Karpas-422 (cell line): Measurements from ENCODE around the gene TCF7L2. TPM values are rescaled to one million over a fixed set of nuclear protein-coding genes. Genes with fewer than 3 reads are reported as not detected.
"Not testable (repeated sequence)": the region's sequence is repeated elsewhere in the genome, so short reads cannot be mapped to it uniquely, and the experiment has no call there.

Source experiments
- DNase-seq: peaks from one replicate; pipeline ENCODE4 v3.0.0-alpha.2; 2015
- H2AFZ ChIP-seq: fragments of 200-600 bp; sonication (generic); 2 replicates; pipeline ENCODE4 v1.6.1; 2014; ENCODE audit warnings: antibody characterized with exemption, low read length, mixed read lengths
- H3K27ac ChIP-seq: fragments of 200-600 bp; sonication (generic); 2 replicates; pipeline ENCODE4 v1.5.1; 2014; ENCODE audit warnings: mild to moderate bottlenecking, low read length, moderate library complexity
- H3K27me3 ChIP-seq: fragments of 200-600 bp; sonication (generic); 2 replicates; pipeline ENCODE4 v1.6.1; 2014; ENCODE audit warnings: low read length, mixed read lengths
- H3K36me3 ChIP-seq: fragments of 200-600 bp; sonication (generic); 2 replicates; pipeline ENCODE4 v1.6.1; 2014; ENCODE audit warnings: low read length, mixed read lengths; ENCODE audit not compliant: insufficient read depth
- H3K4me1 ChIP-seq: fragments of 200-600 bp; sonication (generic); 2 replicates; pipeline ENCODE4 v1.6.1; 2014; ENCODE audit warnings: mild to moderate bottlenecking, low read length, mixed read lengths
- H3K4me2 ChIP-seq: fragments of 200-600 bp; sonication (generic); 2 replicates; pipeline ENCODE4 v1.6.1; 2014; ENCODE audit warnings: low read length, low read depth, mild to moderate bottlenecking; ENCODE audit not compliant: poor library complexity, severe bottlenecking
- H3K4me3 ChIP-seq: fragments of 200-600 bp; sonication (generic); 2 replicates; pipeline ENCODE4 v1.5.1; 2014; ENCODE audit warnings: mild to moderate bottlenecking, antibody characterized with exemption, low read length, mixed read lengths
- H3K79me2 ChIP-seq: fragments of 200-600 bp; sonication (generic); 2 replicates; pipeline ENCODE4 v1.6.1; 2014; ENCODE audit warnings: mild to moderate bottlenecking, low read length, mixed read lengths
- H3K9ac ChIP-seq: fragments of 200-600 bp; sonication (generic); 2 replicates; pipeline ENCODE4 v1.6.0; 2014; ENCODE audit warnings: low read length
- H3K9me2 ChIP-seq: fragments of 200-600 bp; sonication (generic), shearing (Covaris generic); replicated peaks from 2 replicates; pipeline ENCODE4 v1.6.0; 2014; ENCODE audit warnings: mild to moderate bottlenecking, low read length, moderate library complexity; ENCODE audit not compliant: insufficient read depth
- H3K9me3 ChIP-seq: fragments of 300-700, 200-600 bp; sonication (generic); 2 replicates; pipeline ENCODE4 v1.6.1; 2014; ENCODE audit warnings: low read length, mixed read lengths
- H4K20me1 ChIP-seq: fragments of 200-600 bp; sonication (generic); 2 replicates; pipeline ENCODE4 v1.6.1; 2014; ENCODE audit warnings: mild to moderate bottlenecking, antibody characterized with exemption, low read length, low read depth; ENCODE audit not compliant: insufficient read depth
- total RNA-seq: library from RNA; depleted of rRNA; stranded (reverse); fragments of >200 nt; shearing (Covaris generic); gene quantifications from 2 replicates; pipeline ENCODE4 v1.2.3, GENCODE V29; 2014; ENCODE audit warnings: low replicate concordance

TCF7L2 gene
- total RNA-seq, 1 experiment from 2014 or later, result not detected

DNA sequence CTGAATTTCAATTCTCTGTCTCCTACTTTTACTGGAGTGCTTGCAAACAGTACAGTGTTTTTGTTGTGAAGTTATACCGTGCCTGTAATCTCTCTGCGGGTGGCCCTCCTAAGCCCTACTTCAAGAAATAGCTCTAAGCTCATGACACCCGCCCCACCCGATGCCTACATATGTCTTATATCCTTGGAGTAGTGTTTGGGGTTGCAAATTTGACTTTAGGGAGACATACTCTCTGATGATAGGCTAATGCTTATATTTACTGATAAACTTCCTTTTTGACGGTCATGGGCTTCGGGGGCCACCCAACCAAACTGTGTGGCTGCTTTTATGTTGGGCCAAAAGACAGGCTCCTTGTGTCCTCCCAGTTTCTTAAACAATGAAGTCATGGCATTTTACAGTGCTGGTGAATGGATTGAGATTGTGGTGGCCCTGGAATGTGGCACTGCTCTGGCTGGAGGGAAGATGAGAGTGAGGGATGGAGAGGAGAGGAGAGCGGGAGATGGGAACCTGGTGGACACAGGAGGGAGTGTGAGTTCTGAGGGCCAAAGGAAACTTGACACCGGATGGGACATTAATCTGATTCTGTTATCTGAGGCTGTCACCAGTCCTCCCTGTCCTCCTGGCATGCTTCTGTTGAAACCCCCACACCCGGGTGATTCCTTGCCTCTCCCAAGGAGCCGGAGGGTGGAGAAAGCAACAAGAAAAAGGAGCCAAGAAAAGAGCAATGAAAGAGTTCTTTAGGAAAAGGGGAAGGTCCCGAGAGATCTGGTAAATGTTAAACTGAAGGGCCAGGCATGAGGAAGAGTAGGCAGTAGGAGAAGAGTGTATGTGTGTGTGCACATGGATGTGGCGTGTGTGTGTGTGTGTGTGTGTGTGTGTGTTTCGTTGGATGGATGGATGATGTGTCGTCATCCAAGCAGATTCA lies 113.3 kb downstream of the TCF7L2 start:
- H3K4me3 ChIP-seq, result no peak overlapping the region
- no peak for DNase-seq
- H3K27ac ChIP-seq, result no peak overlapping the region
- no peaks in the 10 kb centered on the region for H3K27me3 ChIP-seq
- H3K9me3 ChIP-seq, result no peaks in the 10 kb centered on the region
- H3K4me1 ChIP-seq, result no peaks in the 10 kb centered on the region
- no peak overlapping the region for H3K4me2 ChIP-seq
- no peaks in the 10 kb centered on the region for H3K36me3 ChIP-seq
- H3K9me2 ChIP-seq, result no peaks in the 10 kb centered on the region
- no peaks in the 10 kb centered on the region for H4K20me1 ChIP-seq
- H3K9ac ChIP-seq, result no peak overlapping the region
- no peaks in the 10 kb centered on the region for H3K79me2 ChIP-seq
- H2AFZ ChIP-seq, result no peak overlapping the region

DNA sequence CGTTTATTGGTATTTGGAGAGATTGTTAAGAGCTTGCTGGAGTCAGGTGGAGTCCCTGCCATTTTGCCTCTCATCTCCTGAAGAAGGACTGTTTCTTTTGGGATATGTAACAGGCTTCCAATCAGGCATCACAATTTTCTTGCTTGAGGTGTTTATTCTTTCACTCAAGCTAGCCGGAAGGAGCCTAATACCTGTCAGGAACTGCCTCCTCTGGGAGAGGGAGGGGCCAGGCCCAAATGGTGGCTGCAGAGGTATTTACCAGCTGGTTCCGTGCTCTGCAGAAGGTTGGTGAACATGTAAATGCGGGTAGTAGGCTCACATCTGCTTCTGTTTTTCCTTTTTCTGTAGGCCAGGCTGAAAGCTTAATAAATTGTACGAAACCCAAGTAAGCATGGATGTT lies 114.0 kb downstream of the TCF7L2 start:
- Histone ChIP-seq H3K4me3 (no peak overlapping the region), H3K9me2 (no peaks in the 10 kb centered on the region), H3K27me3 (no peaks in the 10 kb centered on the region), H3K36me3 (no peaks in the 10 kb centered on the region), H3K9ac (no peak overlapping the region), H3K9me3 (no peaks in the 10 kb centered on the region), H4K20me1 (no peaks in the 10 kb centered on the region), H3K27ac (no peak overlapping the region), H3K79me2 (no peaks in the 10 kb centered on the region), H2AFZ (no peak overlapping the region), H3K4me1 (no peaks in the 10 kb centered on the region), H3K4me2 (no peak overlapping the region)
- no peak for DNase-seq

DNA sequence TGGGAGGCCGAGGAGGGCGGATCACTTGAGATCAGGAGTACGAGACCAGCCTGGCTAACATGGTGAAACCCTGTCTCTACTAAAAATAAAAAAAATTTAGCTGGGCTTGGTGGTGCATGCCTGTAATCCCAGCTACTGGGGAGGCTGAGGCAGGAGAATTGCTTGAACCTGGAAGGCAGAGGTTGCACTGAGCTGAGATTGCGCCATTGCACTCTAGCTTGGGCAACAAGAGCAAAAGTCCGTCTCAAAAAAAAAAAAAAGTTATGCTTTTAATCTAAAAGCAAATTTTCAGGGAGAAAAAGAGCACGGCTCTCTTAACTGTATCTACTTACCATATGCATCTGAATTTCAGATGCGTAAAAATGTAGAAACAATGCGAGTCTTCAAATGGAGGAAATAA lies 116.1 kb downstream of the TCF7L2 start:
- H2AFZ ChIP-seq, result not testable (repeated sequence)

DNA sequence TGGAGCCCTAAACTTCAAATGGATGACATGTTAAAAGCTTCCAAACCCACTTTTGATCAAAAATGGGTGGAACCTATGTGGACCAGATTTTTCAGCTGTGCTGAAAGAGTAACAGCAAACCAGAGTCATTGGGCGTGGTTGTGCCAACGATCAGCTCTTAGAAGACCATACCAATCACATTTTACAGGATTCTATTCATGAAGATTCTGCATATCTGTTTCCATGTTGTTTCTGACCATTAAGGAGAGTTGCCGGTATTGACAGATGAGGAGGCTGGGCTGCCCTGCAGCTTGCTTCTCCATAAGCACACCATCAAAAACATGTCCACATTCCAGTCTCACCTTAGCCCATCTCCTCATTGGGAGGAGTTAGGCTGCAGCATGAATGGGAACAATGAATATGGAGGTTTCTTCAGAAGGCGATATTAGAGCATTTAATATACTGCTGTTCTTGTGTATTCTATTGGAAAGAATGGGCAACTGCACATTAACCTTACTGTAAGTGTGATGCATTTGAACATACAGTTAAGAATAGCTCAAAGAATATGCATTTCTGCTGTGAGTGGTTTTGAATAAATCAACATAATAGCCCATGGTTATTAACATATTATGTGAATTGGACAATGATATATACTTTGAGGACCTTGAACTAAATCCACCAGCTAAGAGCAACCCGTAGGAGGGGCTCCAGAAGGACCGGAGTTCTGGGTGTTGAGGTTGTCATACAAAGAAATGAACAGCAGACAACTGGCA lies 116.7 kb downstream of the TCF7L2 start:
- H3K36me3 ChIP-seq, result no peaks in the 10 kb centered on the region
- H3K9me2 ChIP-seq, result no peaks in the 10 kb centered on the region
- no peaks in the 10 kb centered on the region for H3K79me2 ChIP-seq
- H3K9ac ChIP-seq, result no peak overlapping the region
- H3K4me2 ChIP-seq, result no peak overlapping the region
- H2AFZ ChIP-seq, result no peak overlapping the region
- no peak overlapping the region for H3K4me3 ChIP-seq
- no peaks in the 10 kb centered on the region for H4K20me1 ChIP-seq
- H3K27me3 ChIP-seq, result no peaks in the 10 kb centered on the region
- no peaks in the 10 kb centered on the region for H3K9me3 ChIP-seq
- H3K27ac ChIP-seq, result no peak overlapping the region
- DNase-seq, result no peak
- H3K4me1 ChIP-seq, result no peaks in the 10 kb centered on the region

More for the DNA sequence above, 116.1 kb downstream of the TCF7L2 start:
- not testable (repeated sequence) for H4K20me1 ChIP-seq, H3K9ac ChIP-seq, H3K27me3 ChIP-seq, H3K4me1 ChIP-seq, H3K9me2 ChIP-seq, H3K27ac ChIP-seq, H3K4me3 ChIP-seq, DNase-seq, H3K36me3 ChIP-seq, H3K79me2 ChIP-seq, H3K4me2 ChIP-seq, H3K9me3 ChIP-seq

DNA sequence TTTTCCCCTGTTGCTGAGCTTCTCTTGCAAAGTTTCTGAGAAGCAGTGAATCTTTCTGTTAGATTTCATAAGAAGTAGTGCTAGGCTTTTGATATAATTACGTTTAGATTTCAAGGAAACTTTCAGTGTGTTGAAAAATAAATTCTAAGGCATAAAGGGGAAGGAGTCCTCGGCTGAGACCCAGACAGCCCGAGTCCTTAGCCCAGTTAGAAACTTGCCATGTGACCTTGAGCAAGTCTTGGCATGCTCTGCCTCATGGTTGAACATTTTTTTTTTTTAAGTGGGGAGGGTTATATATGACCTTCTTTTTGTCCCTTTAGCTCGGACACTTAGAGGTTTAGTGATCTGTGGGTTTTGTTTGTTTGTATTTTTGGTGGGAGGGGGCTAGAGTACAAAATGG lies 117.5 kb downstream of the TCF7L2 start:
- Histone ChIP-seq H3K9me3 (no peaks in the 10 kb centered on the region), H3K9ac (no peak overlapping the region), H3K4me3 (no peak overlapping the region), H3K79me2 (no peaks in the 10 kb centered on the region), H3K27me3 (no peaks in the 10 kb centered on the region), H4K20me1 (no peaks in the 10 kb centered on the region), H3K9me2 (no peaks in the 10 kb centered on the region), H3K4me2 (no peak overlapping the region), H3K4me1 (no peaks in the 10 kb centered on the region), H3K36me3 (no peaks in the 10 kb centered on the region), H3K27ac (no peak overlapping the region), H2AFZ (no peak overlapping the region)
- DNase-seq, result no peak

DNA sequence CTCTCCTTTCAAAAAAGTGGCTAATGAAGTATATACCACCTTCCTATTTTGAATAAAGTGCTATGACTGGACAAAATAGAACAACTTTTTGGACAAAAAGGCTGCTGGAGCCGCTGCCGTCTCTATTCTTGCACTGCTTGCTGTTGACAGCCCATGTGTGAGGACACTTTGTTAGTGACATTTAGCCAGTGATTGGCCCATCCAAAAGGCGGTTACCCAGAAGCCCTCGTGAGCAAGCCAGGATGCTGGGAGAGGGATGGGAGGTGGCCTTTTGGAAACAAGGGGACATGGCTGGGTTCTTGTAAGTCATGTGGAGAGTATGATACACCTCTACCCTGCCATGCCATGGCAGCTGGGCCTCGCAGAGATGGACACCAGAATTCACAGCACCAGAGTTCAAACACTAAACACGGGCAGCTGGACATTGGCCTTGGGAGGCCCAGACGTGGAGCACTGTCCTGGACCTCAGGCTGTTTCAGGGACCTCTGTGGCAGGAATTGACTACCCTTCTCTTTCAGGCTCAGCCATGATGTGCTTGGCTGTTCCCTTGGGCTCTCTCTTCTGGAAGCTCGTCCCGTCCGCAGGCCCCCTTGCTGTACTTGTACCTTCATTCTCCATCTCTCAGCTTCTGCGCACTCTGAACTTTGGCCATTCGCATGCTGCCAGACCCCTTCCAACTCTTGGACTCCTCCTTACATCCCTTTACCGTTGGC lies 118.3 kb downstream of the TCF7L2 start:
- H3K79me2 ChIP-seq, result no peaks in the 10 kb centered on the region

DNA sequence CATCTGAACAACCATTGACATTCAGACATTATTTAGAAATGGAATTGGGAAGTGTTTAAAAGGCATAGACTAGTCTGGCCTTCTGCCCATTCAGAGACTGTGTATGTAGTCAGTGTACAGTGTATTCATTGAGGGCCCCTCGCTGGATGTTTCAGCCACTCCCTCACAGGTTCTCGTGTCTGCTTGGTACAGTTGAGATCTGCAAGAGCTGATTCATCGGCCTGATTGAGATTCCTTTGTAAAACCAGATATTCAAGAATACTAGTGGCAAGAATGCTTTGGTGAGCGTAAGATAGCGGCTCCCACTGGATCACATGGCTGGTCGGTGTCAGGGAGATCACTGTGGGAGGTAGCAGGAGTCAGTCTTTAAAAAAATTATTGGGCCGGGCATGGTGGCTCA lies 119.5 kb downstream of the TCF7L2 start:
- Histone ChIP-seq H3K9ac (no peak overlapping the region), H3K4me1 (no peaks in the 10 kb centered on the region), H3K27ac (no peak overlapping the region), H2AFZ (no peak overlapping the region), H3K4me2 (no peak overlapping the region), H3K36me3 (no peaks in the 10 kb centered on the region), H3K4me3 (no peak overlapping the region), H3K9me2 (no peaks in the 10 kb centered on the region), H4K20me1 (no peaks in the 10 kb centered on the region), H3K79me2 (no peaks in the 10 kb centered on the region), H3K27me3 (no peaks in the 10 kb centered on the region), H3K9me3 (no peaks in the 10 kb centered on the region)
- DNase-seq, result no peak

More for the DNA sequence above, 118.3 kb downstream of the TCF7L2 start:
- Histone ChIP-seq H3K4me1 (no peaks in the 10 kb centered on the region), H3K4me2 (no peak overlapping the region), H3K27ac (no peak overlapping the region), H3K36me3 (no peaks in the 10 kb centered on the region), H4K20me1 (no peaks in the 10 kb centered on the region), H3K9me3 (no peaks in the 10 kb centered on the region), H3K27me3 (no peaks in the 10 kb centered on the region), H3K9me2 (no peaks in the 10 kb centered on the region), H2AFZ (no peak overlapping the region), H3K4me3 (no peak overlapping the region), H3K9ac (no peak overlapping the region)
- no peak for DNase-seq

DNA sequence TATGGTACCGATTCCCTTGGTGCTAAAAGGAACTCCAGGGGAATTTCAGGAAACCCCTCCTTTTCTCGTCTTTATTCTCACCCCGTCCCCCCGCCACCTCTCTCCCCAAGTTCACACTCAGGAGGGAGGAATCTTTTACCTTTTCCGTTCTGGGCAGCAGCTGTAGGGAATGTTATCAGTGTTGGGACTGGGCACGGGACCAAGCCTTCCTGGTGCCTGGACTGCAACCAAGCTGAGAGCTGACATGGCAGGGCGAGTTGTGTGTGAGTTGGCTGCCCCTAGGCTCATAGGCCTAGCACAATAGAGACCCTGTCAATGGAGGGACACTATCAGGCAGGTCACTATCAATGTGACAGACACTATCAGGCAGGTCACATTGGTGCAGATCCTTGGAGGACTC lies 121.4 kb downstream of the TCF7L2 start:
- no peak overlapping the region for H3K27ac ChIP-seq
- no peaks in the 10 kb centered on the region for H4K20me1 ChIP-seq
- H3K4me3 ChIP-seq, result no peak overlapping the region
- H3K36me3 ChIP-seq, result no peaks in the 10 kb centered on the region
- no peak for DNase-seq
- H2AFZ ChIP-seq, result no peak overlapping the region
- H3K79me2 ChIP-seq, result no peaks in the 10 kb centered on the region
- no peaks in the 10 kb centered on the region for H3K27me3 ChIP-seq
- H3K9me2 ChIP-seq, result no peaks in the 10 kb centered on the region
- no peak overlapping the region for H3K4me2 ChIP-seq
- H3K9ac ChIP-seq, result no peak overlapping the region
- H3K9me3 ChIP-seq, result no peaks in the 10 kb centered on the region
- H3K4me1 ChIP-seq, result no peaks in the 10 kb centered on the region
